Endothelial cell of hepatic sinusoid (primary cell): ENCODE results near the gene TMEM138.

Experiments
- in situ Hi-C: cut with HindIII; loops from 2 replicates; pipeline ENCODE4 v1.10.0; 2017; ENCODE audit warnings: low sequenced_read_pairs

The TMEM138 gene

GRCh38 chr11:61361741-61362541 lies at the start of gene TMEM138, which contains the start of gene CYB561A3:
TSS of gene TMEM138 (plus strand) at chr11:61362374. CDS start at chr11:61364391, 2,017 bp downstream.
TSS of gene CYB561A3 (minus strand) at chr11:61361882. CDS start at chr11:61356713, 5,169 bp downstream.
- in situ Hi-C loops, result no loop called here

- in situ Hi-C loops, result no loop called here
These were observed 46.9 kb upstream of the TMEM138 start for GRCh38 chr11:61315260-61315659.

GRCh38 chr11:61325649-61326414 lies 36.3 kb upstream of the TMEM138 start:
- in situ Hi-C loops, result loop anchor here (5.0 kb wide), 1 partner anchor 76 kb away; no protein-coding TSS in a partner anchor

- in situ Hi-C loops, result loop anchor here (5.0 kb wide), 1 partner anchor 75 kb away; no protein-coding TSS in a partner anchor
These were observed 34.5 kb upstream of the TMEM138 start for GRCh38 chr11:61327669-61328071.

DNA sequence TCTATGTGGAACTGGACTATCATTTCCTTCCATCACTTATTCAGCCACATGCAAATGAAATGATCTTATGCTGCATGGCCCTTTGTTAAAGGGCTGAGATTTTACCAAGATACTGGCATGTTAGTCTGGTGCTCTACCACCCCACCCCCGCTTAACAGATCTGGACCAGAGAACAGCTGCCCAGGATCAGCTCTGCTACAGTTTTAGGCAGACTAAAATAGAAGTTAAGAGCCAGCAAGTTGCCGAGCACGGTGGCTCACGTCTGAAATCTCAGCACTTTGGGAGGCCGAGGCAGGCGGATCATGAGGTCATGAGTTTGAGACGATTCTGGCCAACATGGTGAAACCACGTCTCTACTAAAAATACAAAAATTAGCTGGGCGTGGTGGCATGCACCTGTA lies 33.8 kb upstream of the TMEM138 start:
- in situ Hi-C loops, result loop anchor here (5.0 kb wide), 1 partner anchor 74 kb away; no protein-coding TSS in a partner anchor

GRCh38 chr11:61329871-61330270 lies 32.3 kb upstream of the TMEM138 start:
- in situ Hi-C loops, result loop anchor here (5.0 kb wide), 1 partner anchor 72 kb away; no protein-coding TSS in a partner anchor

GRCh38 chr11:61331651-61332050 lies 30.5 kb upstream of the TMEM138 start:
- in situ Hi-C loops, result no loop called here

GRCh38 chr11:61332281-61332796 lies 29.8 kb upstream of the TMEM138 start:
- in situ Hi-C loops, result no loop called here

GRCh38 chr11:61332797-61333549 lies 29.2 kb upstream of the TMEM138 start, which contains the start of the genes DDB1 and TKFC:
TSS of gene DDB1 (minus strand) at chr11:61333105. CDS start at chr11:61332968, 137 bp downstream.
TSS of gene TKFC (plus strand) at chr11:61333228. CDS start at chr11:61334729, 1,501 bp downstream.
- in situ Hi-C loops, result no loop called here

- in situ Hi-C loops, result no loop called here
These were observed 28.4 kb upstream of the TMEM138 start for GRCh38 chr11:61333550-61334433.

DNA sequence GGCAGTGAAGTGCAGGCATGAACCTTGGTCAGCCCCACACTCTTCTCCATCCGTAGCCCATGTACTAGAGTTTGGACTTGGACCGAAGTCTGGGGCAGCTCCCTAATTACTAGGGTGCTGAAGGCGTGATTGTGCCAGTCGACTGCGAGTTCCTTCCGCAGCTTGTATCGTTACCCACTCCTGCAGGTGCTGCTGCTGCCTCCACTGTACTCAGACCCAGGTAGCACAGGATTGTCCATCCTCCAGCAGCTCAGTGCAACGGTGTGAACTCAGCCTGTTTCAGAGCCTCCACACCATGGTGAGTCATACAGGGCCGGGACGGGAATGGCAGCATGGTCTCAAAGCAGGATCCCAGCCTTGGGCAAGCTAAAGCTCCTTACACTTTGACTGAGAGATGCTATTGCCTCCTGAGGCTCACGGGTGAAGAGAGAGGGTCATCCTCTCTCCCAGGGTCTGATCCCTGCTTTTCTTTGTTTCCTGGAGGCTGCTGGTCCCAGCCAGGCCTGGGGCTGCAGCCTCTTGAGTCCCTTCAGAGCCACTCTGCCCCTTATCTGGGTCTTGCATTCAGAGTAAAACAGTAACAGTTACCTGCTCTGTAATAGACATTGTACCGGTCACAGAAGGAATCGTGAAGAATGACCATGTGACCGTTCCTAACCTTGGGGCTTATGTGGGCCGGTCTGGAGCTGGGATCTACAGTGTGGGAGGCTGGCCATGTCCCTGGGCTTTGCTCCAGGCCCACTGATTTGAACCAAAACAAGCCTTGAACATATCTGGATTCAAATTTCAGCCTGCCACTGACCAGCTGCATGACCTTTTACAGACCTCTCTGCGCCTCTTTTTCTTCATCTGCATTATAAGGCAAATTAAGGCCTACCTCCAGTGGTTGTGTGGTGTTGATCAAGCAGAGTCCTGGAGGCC lies 27.5 kb upstream of the TMEM138 start:
- in situ Hi-C loops, result no loop called here

DNA sequence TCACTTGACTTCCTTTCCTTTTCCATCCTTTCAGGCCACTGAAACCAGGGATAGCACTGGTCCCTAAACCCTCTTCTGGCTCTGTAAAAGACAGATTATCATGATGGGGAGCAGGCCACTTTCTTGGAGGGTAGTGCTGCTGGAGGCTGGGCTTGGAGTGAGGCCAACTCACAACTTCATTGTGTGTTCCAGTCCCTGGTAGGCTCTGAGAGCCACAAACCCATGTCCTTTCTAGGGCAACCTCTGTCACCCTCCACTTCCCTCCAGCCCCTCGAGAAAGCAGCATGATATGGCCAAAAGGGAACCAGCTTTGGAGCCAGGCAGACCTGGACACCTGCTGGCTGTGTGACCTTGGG lies 26.8 kb upstream of the TMEM138 start:
- in situ Hi-C loops, result no loop called here

- in situ Hi-C loops, result no loop called here
These were observed 25.8 kb upstream of the TMEM138 start for GRCh38 chr11:61336171-61336935.

GRCh38 chr11:61337706-61338470 lies 24.3 kb upstream of the TMEM138 start:
- in situ Hi-C loops, result no loop called here

GRCh38 chr11:61338783-61339489 lies 23.2 kb upstream of the TMEM138 start:
- in situ Hi-C loops, result no loop called here

GRCh38 chr11:61339490-61339878 lies 22.7 kb upstream of the TMEM138 start:
- in situ Hi-C loops, result no loop called here
